KOPT-K1 (cell line): Measurements from ENCODE around the gene ACO2.

Source experiments
- H3K27ac ChIP-seq: fragments of 200-600 bp; sonication (generic); 2 replicates; pipeline ENCODE4 v1.5.1; 2016; ENCODE audit warnings: antibody characterized with exemption, mild to moderate bottlenecking, low read depth, low read length; ENCODE audit not compliant: poor library complexity, severe bottlenecking
- H3K36me3 ChIP-seq: fragments of 200-600 bp; sonication (generic); 2 replicates; pipeline ENCODE4 v1.5.1; 2017; ENCODE audit warnings: antibody characterized with exemption, mild to moderate bottlenecking, low read length, moderate library complexity; ENCODE audit not compliant: insufficient read depth
- H3K9me3 ChIP-seq: fragments of 200-600 bp; sonication (generic); 2 replicates; pipeline ENCODE4 v1.5.1; 2017; ENCODE audit warnings: antibody characterized with exemption, low read length, mild to moderate bottlenecking; ENCODE audit not compliant: insufficient read depth, poor library complexity, severe bottlenecking

The ACO2 gene

DNA sequence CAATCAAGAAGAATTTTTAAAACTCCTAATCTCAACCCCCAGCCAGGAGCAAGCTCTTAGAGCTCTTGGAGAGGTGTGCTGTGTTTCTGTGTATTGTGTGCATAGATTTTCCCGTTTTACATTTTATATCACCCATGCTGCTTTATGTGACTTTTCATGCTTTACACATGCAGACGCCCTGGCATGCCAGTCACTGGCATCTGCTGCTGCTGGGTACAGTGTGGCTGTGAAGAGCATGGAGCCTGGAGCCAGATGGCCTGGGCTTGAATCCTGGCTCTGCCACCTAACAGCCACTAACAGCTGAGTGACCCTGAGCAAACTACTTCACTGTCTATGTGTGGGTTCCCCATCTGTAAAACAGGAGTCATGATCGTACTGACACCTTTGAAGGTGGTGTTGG lies 52.2 kb downstream of the ACO2 start:
- no peak overlapping the region for H3K27ac ChIP-seq
- no peaks in the 10 kb centered on the region for H3K9me3 ChIP-seq
- H3K36me3 ChIP-seq, result peaks cover 85% of the 10 kb centered on the region

DNA sequence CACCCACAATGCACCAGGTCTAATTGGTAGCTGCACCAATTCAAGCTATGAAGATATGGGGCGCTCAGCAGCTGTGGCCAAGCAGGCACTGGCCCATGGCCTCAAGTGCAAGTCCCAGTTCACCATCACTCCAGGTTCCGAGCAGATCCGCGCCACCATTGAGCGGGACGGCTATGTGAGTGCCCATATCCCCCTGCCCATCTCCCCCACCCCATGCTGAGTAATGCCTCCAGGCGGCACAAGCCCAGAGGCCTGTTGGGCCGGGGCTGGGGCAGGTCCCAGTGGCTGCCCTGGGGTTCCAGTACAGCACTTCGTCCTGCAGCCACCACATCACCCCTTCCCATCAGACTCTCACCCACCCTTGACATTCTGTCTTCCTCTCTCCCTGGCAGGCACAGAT lies 53.9 kb downstream of the ACO2 start:
- Histone ChIP-seq H3K9me3 (no peaks in the 10 kb centered on the region), H3K36me3 (peaks cover 85% of the 10 kb centered on the region), H3K27ac (no peak overlapping the region)

DNA sequence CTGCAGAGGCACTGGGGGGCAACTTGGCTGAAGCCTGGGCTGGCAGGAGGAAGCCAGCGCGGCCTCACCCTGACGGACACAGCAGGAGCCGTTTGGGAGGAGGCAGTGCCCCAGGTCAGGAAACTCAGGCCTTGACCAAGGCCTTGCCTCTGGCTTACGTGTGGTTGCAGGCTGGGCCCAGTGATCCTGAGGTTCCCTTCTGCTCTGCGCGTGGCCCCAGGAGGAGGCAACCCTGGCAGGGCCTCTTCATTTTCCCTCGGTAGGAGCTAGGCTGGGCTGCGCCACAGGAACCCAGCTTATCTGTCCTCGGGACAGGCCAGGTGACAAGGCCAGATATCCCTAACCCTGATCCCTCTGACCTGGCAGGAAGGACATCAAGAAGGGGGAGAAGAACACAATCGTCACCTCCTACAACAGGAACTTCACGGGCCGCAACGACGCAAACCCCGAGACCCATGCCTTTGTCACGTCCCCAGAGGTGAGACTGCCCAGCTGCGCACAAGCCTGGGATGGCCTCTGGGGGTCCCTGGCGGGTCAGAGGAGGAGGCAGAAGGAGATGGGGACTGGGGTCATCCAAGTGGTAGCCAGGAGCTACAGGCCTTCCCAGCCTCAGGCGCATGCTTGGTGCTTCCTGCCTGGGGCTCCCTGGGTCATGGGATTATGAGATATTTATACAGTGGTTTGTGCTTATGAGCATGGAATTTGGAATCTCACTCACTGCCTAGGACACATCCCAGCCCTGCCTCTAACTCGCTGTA lies 54.7 kb downstream of the ACO2 start:
- Histone ChIP-seq H3K27ac (no peak overlapping the region), H3K9me3 (no peaks in the 10 kb centered on the region), H3K36me3 (peaks cover 85% of the 10 kb centered on the region)

DNA sequence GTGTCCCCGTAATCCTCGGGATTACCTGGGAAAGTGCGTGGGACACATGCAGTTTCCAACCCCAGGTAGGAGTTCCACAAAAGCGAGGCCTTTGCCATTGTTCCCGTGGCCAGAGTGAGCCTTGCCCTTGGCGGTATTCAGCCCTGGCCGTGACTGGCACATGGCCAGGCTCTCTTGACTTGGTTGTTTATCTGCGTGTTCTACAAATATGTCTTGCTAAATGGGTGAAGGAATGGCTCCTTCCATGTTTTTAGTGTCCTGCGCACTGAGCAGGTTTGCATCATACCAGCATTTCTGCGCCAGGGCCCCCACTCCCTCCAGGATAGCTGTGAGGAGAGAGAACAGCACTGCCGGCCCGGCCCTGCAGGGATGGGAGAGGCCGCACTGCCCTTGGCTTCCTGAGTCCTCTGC lies 55.3 kb downstream of the ACO2 start:
- Histone ChIP-seq H3K27ac (peak overlapping the region; percentile 31), H3K36me3 (peaks cover 85% of the 10 kb centered on the region), H3K9me3 (no peaks in the 10 kb centered on the region)

DNA sequence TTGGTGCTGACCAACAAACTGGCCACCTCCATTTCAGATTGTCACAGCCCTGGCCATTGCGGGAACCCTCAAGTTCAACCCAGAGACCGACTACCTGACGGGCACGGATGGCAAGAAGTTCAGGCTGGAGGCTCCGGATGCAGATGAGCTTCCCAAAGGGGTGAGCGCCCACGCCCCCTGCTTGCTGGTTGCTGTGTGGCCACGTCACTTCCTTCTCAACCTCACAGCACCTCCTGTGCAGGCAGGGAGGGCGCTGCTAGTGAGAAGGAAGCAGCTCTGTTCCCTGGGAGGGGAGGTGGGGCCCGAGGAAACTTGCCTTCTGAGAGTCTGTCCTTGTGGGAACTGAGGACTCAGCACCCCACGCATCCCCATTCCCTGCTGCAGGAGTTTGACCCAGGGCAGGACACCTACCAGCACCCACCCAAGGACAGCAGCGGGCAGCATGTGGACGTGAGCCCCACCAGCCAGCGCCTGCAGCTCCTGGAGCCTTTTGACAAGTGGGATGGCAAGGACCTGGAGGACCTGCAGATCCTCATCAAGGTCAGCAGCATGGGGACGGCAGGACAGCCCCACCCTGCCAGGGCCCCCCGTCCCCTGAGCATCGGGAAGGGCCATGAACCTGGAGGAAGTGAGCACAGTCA lies 56.0 kb downstream of the ACO2 start:
- Histone ChIP-seq H3K36me3 (peaks cover 89% of the 10 kb centered on the region), H3K27ac (peak overlapping the region; percentile 31), H3K9me3 (no peaks in the 10 kb centered on the region)

DNA sequence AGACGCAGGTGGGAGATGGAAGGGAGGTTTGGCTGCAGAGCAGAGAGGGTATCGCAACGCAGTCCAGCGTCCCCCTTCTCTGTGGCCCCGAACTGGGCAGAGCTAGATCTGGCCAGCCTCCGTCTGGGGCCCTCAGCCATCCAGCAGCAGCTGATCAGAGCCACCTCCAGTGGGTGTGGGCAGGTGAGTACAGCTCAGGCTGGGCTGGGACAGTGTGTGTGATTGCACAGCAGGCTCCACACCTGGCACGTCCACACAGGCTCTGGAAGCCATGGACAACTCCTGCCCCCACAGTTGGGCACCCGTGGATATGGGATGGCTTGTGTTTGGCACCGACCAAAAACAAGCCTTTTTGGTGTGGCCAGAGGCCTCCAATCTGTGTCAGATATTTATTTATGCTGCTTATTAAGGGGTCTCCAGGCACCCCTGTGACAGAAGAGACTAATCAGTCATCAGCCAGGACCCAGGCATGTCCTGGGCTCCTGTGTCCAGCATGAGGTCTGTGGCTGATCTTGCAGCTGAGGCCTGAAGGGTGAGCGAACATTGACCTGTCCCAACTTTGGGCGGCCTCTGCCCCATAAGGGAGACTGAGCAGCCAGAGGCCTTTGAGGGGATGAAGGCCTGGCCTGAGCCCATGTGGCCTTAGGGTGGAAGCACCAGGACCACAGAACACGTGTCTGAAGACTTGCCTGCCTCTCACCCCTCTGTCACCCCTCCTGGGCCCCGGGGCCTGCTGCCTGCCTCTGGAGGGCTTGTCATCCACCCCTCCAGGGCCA lies 56.7 kb downstream of the ACO2 start:
- Histone ChIP-seq H3K9me3 (no peaks in the 10 kb centered on the region), H3K36me3 (peaks cover 91% of the 10 kb centered on the region), H3K27ac (no peak overlapping the region)

DNA sequence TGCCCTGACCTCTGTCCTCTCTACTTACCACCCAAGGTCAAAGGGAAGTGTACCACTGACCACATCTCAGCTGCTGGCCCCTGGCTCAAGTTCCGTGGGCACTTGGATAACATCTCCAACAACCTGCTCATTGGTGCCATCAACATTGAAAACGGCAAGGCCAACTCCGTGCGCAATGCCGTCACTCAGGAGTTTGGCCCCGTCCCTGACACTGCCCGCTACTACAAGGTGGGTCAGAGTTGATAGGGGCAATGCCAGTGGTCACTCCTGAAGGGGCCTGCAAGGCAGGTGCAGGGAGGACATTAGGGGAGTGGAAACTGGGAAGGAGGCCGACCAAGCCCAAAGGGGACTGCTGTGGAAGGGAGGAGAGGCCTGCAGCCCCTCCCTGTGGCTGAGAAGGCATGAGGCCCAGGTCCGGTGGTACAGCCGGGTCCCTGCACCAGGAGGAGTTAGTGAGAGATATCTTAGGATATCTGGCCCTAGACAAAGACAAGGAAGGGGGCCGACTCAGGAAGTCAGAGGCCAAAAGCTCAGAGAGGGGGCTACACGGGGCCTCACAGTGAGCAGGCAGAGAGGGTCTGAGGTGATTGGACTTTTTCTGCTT lies 57.4 kb downstream of the ACO2 start:
- no peak overlapping the region for H3K27ac ChIP-seq
- peaks cover 94% of the 10 kb centered on the region for H3K36me3 ChIP-seq

DNA sequence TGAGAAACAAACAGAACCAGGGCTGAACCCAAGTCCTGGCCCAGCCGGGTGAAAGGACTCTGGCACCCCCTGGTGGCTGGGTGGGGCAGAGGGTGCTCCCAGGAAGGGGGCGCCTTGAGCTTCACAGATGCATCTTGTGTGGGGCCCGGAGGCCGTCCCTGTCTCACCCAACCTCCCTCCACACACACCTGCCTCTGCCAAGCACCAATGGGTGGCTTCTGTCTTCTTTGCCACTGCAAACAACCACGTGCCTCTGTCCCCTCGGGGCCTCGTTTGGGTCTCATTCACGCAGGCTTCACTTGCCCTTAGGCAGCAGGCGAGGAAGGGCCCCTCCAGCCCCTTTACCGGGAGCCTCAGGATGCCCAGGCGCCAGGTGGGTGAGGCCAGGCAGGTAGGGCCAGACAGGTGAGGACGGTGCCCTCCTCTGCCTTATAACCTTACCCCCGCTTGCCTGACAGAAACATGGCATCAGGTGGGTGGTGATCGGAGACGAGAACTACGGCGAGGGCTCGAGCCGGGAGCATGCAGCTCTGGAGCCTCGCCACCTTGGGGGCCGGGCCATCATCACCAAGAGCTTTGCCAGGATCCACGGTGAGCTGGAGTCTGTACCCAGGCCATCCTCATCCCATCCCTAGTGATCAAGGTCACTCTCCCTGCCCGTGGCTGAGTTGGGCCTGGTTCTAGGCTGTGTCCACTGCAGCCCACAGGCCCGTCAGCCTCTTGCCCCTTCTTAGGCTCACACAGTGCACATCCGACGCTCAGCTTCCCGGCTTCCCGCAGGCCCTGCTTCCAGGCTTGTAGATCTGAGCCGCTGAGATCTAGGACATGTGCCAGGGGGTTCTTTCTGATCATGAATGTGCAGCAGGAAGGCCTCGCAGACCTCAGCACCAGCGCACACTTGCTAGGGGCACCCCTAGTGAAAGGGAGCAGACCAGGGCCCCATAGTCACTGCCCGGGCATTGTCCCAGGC lies 58.2 kb downstream of the ACO2 start:
- Histone ChIP-seq H3K27ac (no peak overlapping the region), H3K9me3 (no peaks in the 10 kb centered on the region), H3K36me3 (peaks cover 100% of the 10 kb centered on the region)

More for the DNA sequence above, 57.4 kb downstream of the ACO2 start:
- H3K9me3 ChIP-seq, result no peaks in the 10 kb centered on the region

DNA sequence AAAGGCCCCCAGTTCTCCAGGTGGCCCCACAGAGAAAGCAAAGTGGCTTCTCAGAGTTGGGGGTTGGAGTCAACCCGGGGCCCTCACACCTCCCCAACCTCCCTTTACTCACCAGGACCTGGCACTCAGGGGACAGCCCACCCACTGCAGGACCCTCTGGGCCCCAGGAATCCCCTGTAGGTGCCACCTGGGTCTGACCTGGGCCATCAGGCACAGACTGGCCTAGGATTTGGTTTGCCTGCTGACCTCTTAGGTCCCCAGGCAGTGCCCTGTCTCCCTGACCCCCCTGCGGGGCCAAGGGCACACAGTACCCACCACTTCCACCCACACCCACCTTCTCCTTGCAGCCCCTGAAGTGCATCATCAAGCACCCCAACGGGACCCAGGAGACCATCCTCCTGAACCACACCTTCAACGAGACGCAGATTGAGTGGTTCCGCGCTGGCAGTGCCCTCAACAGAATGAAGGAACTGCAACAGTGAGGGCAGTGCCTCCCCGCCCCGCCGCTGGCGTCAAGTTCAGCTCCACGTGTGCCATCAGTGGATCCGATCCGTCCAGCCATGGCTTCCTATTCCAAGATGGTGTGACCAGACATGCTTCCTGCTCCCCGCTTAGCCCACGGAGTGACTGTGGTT lies 59.3 kb downstream of the ACO2 start:
- peaks cover 100% of the 10 kb centered on the region for H3K36me3 ChIP-seq
- no peaks in the 10 kb centered on the region for H3K9me3 ChIP-seq
- no peak overlapping the region for H3K27ac ChIP-seq

DNA sequence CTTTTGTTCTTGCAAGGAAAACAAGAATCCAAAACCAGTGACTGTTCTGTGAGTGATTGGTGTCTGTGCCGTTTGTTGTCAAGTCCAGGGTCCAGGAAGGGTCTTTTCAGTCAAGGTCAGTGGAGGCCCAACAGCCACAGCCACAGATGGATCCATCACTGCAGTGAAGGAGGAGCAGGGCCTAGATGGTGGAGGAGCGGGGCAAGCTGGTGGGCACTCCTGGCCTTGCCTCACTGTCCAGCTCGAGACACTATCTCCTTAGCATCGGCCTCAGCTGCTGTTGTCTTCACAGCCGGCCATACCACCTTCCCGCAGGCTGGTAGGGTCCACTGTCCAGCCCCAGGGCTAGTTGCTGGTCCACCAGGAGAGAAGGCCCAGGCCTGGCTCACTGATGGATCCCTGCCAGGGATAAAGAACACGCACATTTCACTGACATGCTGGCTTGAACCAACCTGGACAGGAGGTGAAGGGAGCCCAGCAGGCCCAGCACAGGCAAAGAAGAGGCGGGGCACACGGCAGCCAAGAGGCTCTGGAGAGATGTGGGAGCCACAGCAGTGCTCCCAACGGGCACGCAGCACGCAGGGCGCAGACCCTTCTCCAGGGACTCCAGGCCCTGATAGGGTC lies 60.1 kb downstream of the ACO2 start:
- H3K27ac ChIP-seq, result no peak overlapping the region
- no peaks in the 10 kb centered on the region for H3K9me3 ChIP-seq
- H3K36me3 ChIP-seq, result peaks cover 100% of the 10 kb centered on the region

DNA sequence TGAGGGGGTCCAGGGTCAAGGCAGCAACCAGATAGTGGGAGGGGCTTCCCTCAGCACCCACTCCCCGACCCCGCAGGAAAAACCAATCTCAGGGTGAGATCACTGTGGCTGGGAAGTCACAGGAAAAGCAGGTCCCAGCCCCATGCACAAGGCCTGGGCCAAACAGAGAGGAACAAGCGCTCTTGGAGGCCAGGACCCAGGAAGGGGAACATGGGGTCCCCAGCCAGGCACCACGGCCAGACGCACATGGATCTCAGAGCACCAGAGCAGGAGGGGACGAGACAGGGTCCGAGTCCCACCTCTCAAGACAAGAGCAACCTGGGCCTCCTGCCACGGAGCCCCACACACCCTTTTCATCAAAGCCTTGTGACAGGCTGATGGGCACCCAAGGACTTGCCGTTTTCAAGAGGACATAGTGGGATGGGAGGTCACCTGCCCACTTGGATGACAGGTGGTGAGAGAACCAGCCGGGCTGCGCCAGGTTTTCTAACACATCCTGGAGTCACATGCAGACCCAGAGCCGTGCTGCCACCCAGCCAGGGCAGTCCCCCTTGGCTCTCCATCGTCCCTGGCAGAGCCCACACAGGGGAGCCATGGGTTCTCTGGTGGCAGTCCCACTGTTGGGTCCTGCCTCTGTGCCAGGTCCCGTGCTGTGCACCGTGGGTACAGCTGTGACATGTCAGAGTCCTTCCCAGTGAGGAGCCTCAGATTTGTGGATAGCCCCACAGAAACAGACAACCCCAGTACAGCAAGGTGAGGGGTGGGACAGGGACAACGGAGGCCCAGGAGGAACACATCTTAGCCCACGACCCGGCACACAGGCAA lies 62.2 kb downstream of the ACO2 start:
- no peak overlapping the region for H3K27ac ChIP-seq
- no peaks in the 10 kb centered on the region for H3K9me3 ChIP-seq
- peaks cover 93% of the 10 kb centered on the region for H3K36me3 ChIP-seq

DNA sequence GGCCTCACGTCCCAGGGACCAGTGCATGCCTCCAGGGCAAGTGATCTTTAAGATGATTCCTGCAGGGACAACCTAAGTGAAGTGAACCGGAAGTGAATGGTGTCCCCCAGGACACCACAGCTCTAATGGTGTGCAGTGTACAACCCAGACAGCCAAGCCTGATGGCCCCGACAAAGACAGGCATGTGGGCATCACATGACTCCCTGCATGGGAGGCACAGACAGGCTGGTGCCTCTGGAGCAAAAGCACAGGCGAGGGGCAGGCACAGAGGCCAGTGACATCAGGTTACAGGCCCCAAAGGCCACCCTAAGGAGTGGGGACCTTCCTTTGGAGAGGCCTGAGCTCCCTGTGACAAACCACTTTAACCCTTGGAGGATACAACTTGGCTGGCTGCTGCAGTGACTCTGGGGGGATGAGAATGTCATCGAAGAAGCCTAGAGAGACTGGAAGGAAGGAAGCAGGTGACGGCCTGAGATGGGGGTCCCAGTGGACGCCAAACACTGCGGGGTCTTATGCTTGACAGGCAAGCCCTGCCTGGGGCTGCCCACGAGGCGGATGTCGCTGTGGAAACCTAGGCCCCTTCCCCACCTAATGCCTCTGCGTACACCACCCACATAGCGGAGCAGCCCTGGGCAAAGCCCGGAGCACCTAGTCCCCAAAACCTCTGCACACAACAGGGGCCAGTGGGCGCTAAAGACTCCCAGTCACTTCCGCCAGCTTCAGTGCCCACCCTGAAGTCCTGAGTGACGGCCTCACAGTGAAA lies 63.0 kb downstream of the ACO2 start:
- H3K36me3 ChIP-seq, result peaks cover 85% of the 10 kb centered on the region
- H3K27ac ChIP-seq, result no peak overlapping the region
- H3K9me3 ChIP-seq, result no peaks in the 10 kb centered on the region
